ENCODE data around the gene ABCA8.

ABCA8 gene

GRCh38 chr17:68910789-68911431 is 44.3 kb downstream of the ABCA8 start:
- in situ Hi-C loops (cut with MboI; ENCODE audit: low sequenced_read_pairs), result no loop called here
- no peaks in the 10 kb centered on the region for H3K9me3 ChIP-seq
- no peak for DNase-seq (ENCODE audit: low spot score in 2 of 2)
- H3K4me1 ChIP-seq, result no peaks in the 10 kb centered on the region
- H3K27me3 ChIP-seq (ENCODE audit: low read depth), result no peaks in the 10 kb centered on the region; the same call in 1 of the 2 replicates
- no peaks in the 10 kb centered on the region for H3K36me3 ChIP-seq (replicated peaks)
- no peak overlapping the region for H3K4me3 ChIP-seq

DNA sequence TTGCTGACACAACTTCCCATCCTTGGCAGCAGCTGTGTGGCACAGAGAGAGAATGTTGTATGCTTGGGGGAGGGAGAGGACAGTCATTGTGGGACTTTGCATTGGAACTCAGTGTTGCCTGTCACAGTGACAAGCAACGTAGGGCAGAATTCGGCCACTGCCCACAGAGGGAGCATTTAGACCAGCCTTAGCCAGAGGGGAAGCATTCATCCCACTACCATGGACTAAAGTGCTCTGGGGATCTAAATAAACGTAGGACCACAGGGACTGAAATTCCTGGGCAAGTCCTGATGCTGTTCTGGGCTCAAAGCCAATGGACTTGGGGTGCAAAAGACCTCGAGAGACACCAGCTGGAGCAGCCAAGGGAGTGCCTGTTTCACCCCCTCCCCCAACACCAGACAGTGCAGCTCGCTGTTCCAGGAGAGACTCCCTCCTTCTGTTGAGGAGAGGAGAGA is 44.9 kb downstream of the ABCA8 start:
- H3K27me3 ChIP-seq (ENCODE audit: low read depth), result no peaks in the 10 kb centered on the region; the same call in 1 of the 2 replicates
- no peak for DNase-seq (ENCODE audit: low spot score in 2 of 2)
- H3K36me3 ChIP-seq (replicated peaks), result no peaks in the 10 kb centered on the region
- H3K4me3 ChIP-seq, result no peak overlapping the region
- no peaks in the 10 kb centered on the region for H3K4me1 ChIP-seq
- in situ Hi-C loops (cut with MboI; ENCODE audit: low sequenced_read_pairs), result no loop called here
- H3K9me3 ChIP-seq, result no peaks in the 10 kb centered on the region

- no peaks in the 10 kb centered on the region; the same call in 1 of the 2 replicates for H3K27me3 ChIP-seq (ENCODE audit: low read depth)
- H3K36me3 ChIP-seq (replicated peaks), result no peaks in the 10 kb centered on the region
- no peak for DNase-seq (ENCODE audit: low spot score in 2 of 2)
- in situ Hi-C loops (cut with MboI; ENCODE audit: low sequenced_read_pairs), result no loop called here
- H3K9me3 ChIP-seq, result no peaks in the 10 kb centered on the region
- H3K4me1 ChIP-seq, result no peaks in the 10 kb centered on the region
- no peak overlapping the region for H3K4me3 ChIP-seq
These were observed 46.1 kb downstream of the ABCA8 start for GRCh38 chr17:68909066-68909465.

DNA sequence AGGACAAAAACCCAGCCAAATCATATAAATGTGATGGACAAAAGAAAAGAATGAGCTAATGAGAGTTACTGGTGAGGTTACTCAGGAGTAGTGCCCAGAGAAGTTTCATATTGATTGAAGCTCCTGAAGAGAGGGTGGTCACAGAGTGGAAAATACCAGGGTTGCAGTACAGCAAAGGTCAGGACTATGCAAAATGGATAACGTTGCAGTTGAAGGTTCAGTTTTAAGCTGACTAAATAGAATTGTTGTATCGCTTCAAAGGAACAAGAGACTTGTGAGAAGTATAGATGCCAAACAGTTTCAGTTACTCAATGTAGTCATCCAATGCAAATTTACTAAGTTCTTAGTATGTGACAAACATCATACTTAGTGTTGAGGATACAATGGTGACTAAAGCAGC is 47.1 kb downstream of the ABCA8 start:
- in situ Hi-C loops (cut with MboI; ENCODE audit: low sequenced_read_pairs), result no loop called here
- no peak for DNase-seq (ENCODE audit: low spot score in 2 of 2)
- Histone ChIP-seq H3K4me1 (no peaks in the 10 kb centered on the region), H3K9me3 (no peaks in the 10 kb centered on the region), H3K27me3 (ENCODE audit: low read depth) (no peaks in the 10 kb centered on the region; the same call in 1 of the 2 replicates), H3K36me3 (replicated peaks) (no peaks in the 10 kb centered on the region), H3K4me3 (no peak overlapping the region)

DNA sequence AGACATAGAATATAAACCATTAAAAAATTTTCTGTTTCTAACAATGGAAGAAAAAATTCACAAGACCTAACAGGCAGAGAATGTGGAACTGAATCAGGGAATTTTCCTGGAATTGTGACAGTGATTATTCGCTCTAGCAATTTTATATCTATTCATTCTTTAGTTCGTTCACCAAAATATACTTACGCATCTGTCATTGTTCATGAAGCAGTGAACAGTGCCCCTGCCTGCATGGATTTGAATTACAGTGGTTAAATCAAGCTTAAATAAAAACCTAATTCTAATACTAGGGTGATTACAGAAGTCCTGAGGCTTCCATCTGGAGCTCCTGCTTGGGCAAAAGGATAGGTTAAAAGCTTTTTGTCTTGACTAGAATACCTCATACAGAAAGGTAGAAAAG is 48.6 kb downstream of the ABCA8 start:
- in situ Hi-C loops (cut with MboI; ENCODE audit: low sequenced_read_pairs), result no loop called here
- Histone ChIP-seq H3K36me3 (replicated peaks) (no peaks in the 10 kb centered on the region), H3K9me3 (no peaks in the 10 kb centered on the region), H3K4me3 (no peak overlapping the region), H3K27me3 (ENCODE audit: low read depth) (no peaks in the 10 kb centered on the region; the same call in 1 of the 2 replicates), H3K4me1 (no peaks in the 10 kb centered on the region)
- no peak for DNase-seq (ENCODE audit: low spot score in 2 of 2)

GRCh38 chr17:68903286-68903685 is 51.9 kb downstream of the ABCA8 start:
- Histone ChIP-seq H3K27me3 (ENCODE audit: low read depth) (no peaks in the 10 kb centered on the region; the same call in 1 of the 2 replicates), H3K9me3 (no peaks in the 10 kb centered on the region), H3K4me1 (no peaks in the 10 kb centered on the region), H3K36me3 (replicated peaks) (no peaks in the 10 kb centered on the region), H3K4me3 (no peak overlapping the region)
- in situ Hi-C loops (cut with MboI; ENCODE audit: low sequenced_read_pairs), result no loop called here
- DNase-seq (ENCODE audit: low spot score in 2 of 2), result no peak

DNA sequence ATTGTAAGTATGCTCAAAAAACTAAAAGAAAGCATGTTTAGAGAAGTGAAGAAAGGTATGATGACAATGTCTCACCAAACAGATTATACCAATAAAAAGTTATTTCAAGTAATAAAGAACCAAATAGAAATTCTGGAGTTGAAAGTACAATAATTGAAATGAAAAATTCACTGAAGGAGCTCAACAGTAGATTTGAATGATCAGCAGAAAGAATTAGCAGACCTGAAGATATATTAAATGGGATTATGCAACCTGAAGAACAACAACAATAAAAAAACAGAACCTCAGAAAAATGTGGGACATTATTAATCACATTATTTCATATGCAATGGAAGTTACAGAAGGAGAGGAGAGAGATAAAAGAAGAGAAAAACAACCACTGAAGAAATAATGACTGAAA is 57.6 kb downstream of the ABCA8 start:
- in situ Hi-C loops (cut with MboI; ENCODE audit: low sequenced_read_pairs), result no loop called here
- Histone ChIP-seq H3K27me3 (ENCODE audit: low read depth) (no peaks in the 10 kb centered on the region), H3K36me3 (replicated peaks) (no peaks in the 10 kb centered on the region), H3K9me3 (no peaks in the 10 kb centered on the region), H3K4me3 (no peak overlapping the region), H3K4me1 (no peaks in the 10 kb centered on the region)
- no peak for DNase-seq (ENCODE audit: low spot score in 2 of 2)

- Histone ChIP-seq H3K4me1 (no peaks in the 10 kb centered on the region), H3K36me3 (replicated peaks) (no peaks in the 10 kb centered on the region), H3K4me3 (no peak overlapping the region), H3K27me3 (ENCODE audit: low read depth) (no peaks in the 10 kb centered on the region), H3K9me3 (no peaks in the 10 kb centered on the region)
- no peak for DNase-seq (ENCODE audit: low spot score in 2 of 2)
- in situ Hi-C loops (cut with MboI; ENCODE audit: low sequenced_read_pairs), result no loop called here
These were observed 62.5 kb downstream of the ABCA8 start for GRCh38 chr17:68892658-68893057.

GRCh38 chr17:68892193-68892592 is 63.0 kb downstream of the ABCA8 start:
- Histone ChIP-seq H3K4me1 (no peaks in the 10 kb centered on the region), H3K4me3 (no peak overlapping the region), H3K27me3 (ENCODE audit: low read depth) (no peaks in the 10 kb centered on the region), H3K36me3 (replicated peaks) (no peaks in the 10 kb centered on the region), H3K9me3 (no peaks in the 10 kb centered on the region)
- in situ Hi-C loops (cut with MboI; ENCODE audit: low sequenced_read_pairs), result no loop called here
- DNase-seq (ENCODE audit: low spot score in 2 of 2), result no peak

- no peak overlapping the region for H3K4me3 ChIP-seq
- in situ Hi-C loops (cut with MboI; ENCODE audit: low sequenced_read_pairs), result no loop called here
- H3K9me3 ChIP-seq, result no peaks in the 10 kb centered on the region
- H3K4me1 ChIP-seq, result no peaks in the 10 kb centered on the region
- H3K27me3 ChIP-seq (ENCODE audit: low read depth), result no peaks in the 10 kb centered on the region
- H3K36me3 ChIP-seq (replicated peaks), result no peaks in the 10 kb centered on the region
- no peak for DNase-seq (ENCODE audit: low spot score in 2 of 2)
These were observed 68.8 kb downstream of the ABCA8 start for GRCh38 chr17:68886401-68886800.

GRCh38 chr17:68884888-68885287 is 70.3 kb downstream of the ABCA8 start:
- no peaks in the 10 kb centered on the region for H3K9me3 ChIP-seq
- H3K4me1 ChIP-seq, result no peaks in the 10 kb centered on the region
- no peak overlapping the region for H3K4me3 ChIP-seq
- DNase-seq (ENCODE audit: low spot score in 2 of 2), result no peak
- no peaks in the 10 kb centered on the region for H3K36me3 ChIP-seq (replicated peaks)
- H3K27me3 ChIP-seq (ENCODE audit: low read depth), result no peaks in the 10 kb centered on the region
- in situ Hi-C loops (cut with MboI; ENCODE audit: low sequenced_read_pairs), result no loop called here

- H3K4me3 ChIP-seq, result no peak overlapping the region
- in situ Hi-C loops (cut with MboI; ENCODE audit: low sequenced_read_pairs), result no loop called here
These were observed 76.8 kb downstream of the ABCA8 start for GRCh38 chr17:68878226-68878885.

DNA sequence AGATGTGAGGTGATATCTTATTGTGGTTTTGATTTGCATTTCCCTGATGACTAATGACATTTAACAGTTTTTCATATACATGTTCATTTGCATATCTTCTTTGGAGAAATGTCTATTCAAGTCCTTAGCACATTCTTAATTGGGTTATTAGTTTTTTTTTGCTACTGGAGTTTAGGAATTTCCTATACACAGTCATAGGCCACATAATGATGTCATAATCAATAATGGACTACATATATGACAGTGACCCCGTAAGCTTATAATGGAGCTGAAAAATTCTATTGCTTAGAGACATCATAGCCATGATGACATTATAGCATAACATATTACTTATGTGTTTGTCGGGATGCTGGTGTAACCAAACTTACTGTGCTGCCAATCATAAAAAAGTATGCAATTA is 83.7 kb downstream of the ABCA8 start:
- Histone ChIP-seq H3K4me3 (no peak overlapping the region), H3K27me3 (ENCODE audit: low read depth) (no peaks in the 10 kb centered on the region), H3K4me1 (no peaks in the 10 kb centered on the region), H3K9me3 (no peaks in the 10 kb centered on the region), H3K36me3 (replicated peaks) (no peaks in the 10 kb centered on the region)
- no peak for DNase-seq (ENCODE audit: low spot score in 2 of 2)
- in situ Hi-C loops (cut with MboI; ENCODE audit: low sequenced_read_pairs), result no loop called here

More at GRCh38 chr17:68878226-68878885, 76.8 kb downstream of the ABCA8 start:
- no peaks in the 10 kb centered on the region for H3K36me3 ChIP-seq (replicated peaks)
- no peaks in the 10 kb centered on the region for H3K9me3 ChIP-seq
- DNase-seq (ENCODE audit: low spot score in 2 of 2), result no peak
- no peaks in the 10 kb centered on the region for H3K4me1 ChIP-seq
- no peaks in the 10 kb centered on the region for H3K27me3 ChIP-seq (ENCODE audit: low read depth)

- Histone ChIP-seq H3K36me3 (replicated peaks) (no peaks in the 10 kb centered on the region), H3K4me3 (no peak overlapping the region), H3K9me3 (no peaks in the 10 kb centered on the region), H3K4me1 (no peaks in the 10 kb centered on the region), H3K27me3 (ENCODE audit: low read depth) (no peaks in the 10 kb centered on the region)
- in situ Hi-C loops (cut with MboI; ENCODE audit: low sequenced_read_pairs), result no loop called here
- DNase-seq (ENCODE audit: low spot score in 2 of 2), result no peak
These were observed 84.2 kb downstream of the ABCA8 start for GRCh38 chr17:68870976-68871375.

All from HAP-1 (cell line).